Stimulated activated naive B cell treated with anti-CD40 and anti-IgM and Interleukin-4, amounts not matched to agents 10 μg/mL and 1 μg/mL and 100 μg/mL, for 72 hours (primary cell): ENCODE data around the gene IL1B.
"Not testable (repeated sequence)": the region's sequence is repeated elsewhere in the genome, so short reads cannot be mapped to it uniquely, and the experiment has no call there.

Source experiments
- ATAC-seq, 2 donors: fragments of 150-1000 bp; cut with Tn5 transposase; replicated peaks; 2 replicates each; pipeline ENCODE4 v1.10.0; 2021; ENCODE audit warnings: moderate library complexity in 1 of 2
- DNase-seq: peaks from one replicate; pipeline ENCODE4 v3.0.0; 2021
- H3K27ac Mint-ChIP-seq: one replicate; pipeline ENCODE4 v1.8.0; 2022; ENCODE audit warnings: mild to moderate bottlenecking, mixed read lengths
- H3K27me3 Mint-ChIP-seq, 2 donors: one replicate each; pipeline ENCODE4 v1.8.0; 2022; ENCODE audit warnings: mixed read lengths in 2 of 2
- H3K36me3 Mint-ChIP-seq, 2 donors: one replicate each; pipeline ENCODE4 v1.8.0; 2022; ENCODE audit warnings: mixed read lengths in 2 of 2, mild to moderate bottlenecking in 1 of 2
- H3K4me1 Mint-ChIP-seq, 2 donors: one replicate each; pipeline ENCODE4 v1.8.0; 2022; ENCODE audit warnings: mixed read lengths in 2 of 2, mild to moderate bottlenecking in 1 of 2
- H3K4me3 Mint-ChIP-seq, 2 donors: one replicate each; pipeline ENCODE4 v1.8.0; 2022; ENCODE audit warnings: mild to moderate bottlenecking in 2 of 2, mixed read lengths in 2 of 2, moderate library complexity in 1 of 2
- H3K9me3 Mint-ChIP-seq, 2 donors: one replicate each; pipeline ENCODE4 v1.8.0; 2022; ENCODE audit warnings: mixed read lengths in 2 of 2, mild to moderate bottlenecking in 1 of 2

Gene IL1B

GRCh38 chr2:112839407-112840067 is 3.0 kb upstream of the IL1B start:
- Mint-ChIP-seq H3K36me3 (no peaks in the 10 kb centered on the region), H3K4me1 (peaks cover 49 to 64% of the 10 kb centered on the region in 2 donors), H3K27me3 (no peaks in the 10 kb centered on the region), H3K9me3 (no peaks in the 10 kb centered on the region), H3K4me3 (no peak overlapping the region), H3K27ac (no peak overlapping the region)
- peak; percentile 22 to 38 for ATAC-seq
- no peak for DNase-seq

GRCh38 chr2:112836163-112836560 is 417 bp downstream of the IL1B start:
- Mint-ChIP-seq H3K27ac (peak overlapping the region; percentile 1), H3K4me3 (peak overlapping the region; percentile 30 to 60), H3K36me3 (no peaks in the 10 kb centered on the region), H3K27me3 (peaks cover 0 to 3% of the 10 kb centered on the region in 2 donors), H3K9me3 (no peaks in the 10 kb centered on the region), H3K4me1 (peaks cover 41 to 60% of the 10 kb centered on the region in 2 donors)
- DNase-seq, result no peak
- peak; percentile 63 to 66 for ATAC-seq

- no peak for DNase-seq
- Mint-ChIP-seq H3K27ac (no peak overlapping the region), H3K4me1 (peaks cover 39 to 58% of the 10 kb centered on the region in 2 donors), H3K27me3 (peaks cover 0 to 3% of the 10 kb centered on the region in 2 donors), H3K4me3 (no peak overlapping the region), H3K36me3 (no peaks in the 10 kb centered on the region), H3K9me3 (no peaks in the 10 kb centered on the region)
- ATAC-seq, result no peak
Measured at GRCh38 chr2:112835536-112836162, 930 bp downstream of the IL1B start.

- H3K9me3 Mint-ChIP-seq, result no peaks in the 10 kb centered on the region
- H3K27ac Mint-ChIP-seq, result no peak overlapping the region
- peaks cover 0 to 3% of the 10 kb centered on the region in 2 donors for H3K27me3 Mint-ChIP-seq
- peaks cover 36 to 53% of the 10 kb centered on the region in 2 donors for H3K4me1 Mint-ChIP-seq
- no peaks in the 10 kb centered on the region for H3K36me3 Mint-ChIP-seq
- ATAC-seq, result no peak
- no peak overlapping the region for H3K4me3 Mint-ChIP-seq
- DNase-seq, result no peak
Measured at GRCh38 chr2:112835061-112835501, 1.5 kb downstream of the IL1B start.

GRCh38 chr2:112834396-112835037 is 2.1 kb downstream of the IL1B start:
- no peaks in the 10 kb centered on the region for H3K9me3 Mint-ChIP-seq
- H3K36me3 Mint-ChIP-seq, result no peaks in the 10 kb centered on the region
- peaks cover 0 to 3% of the 10 kb centered on the region in 2 donors for H3K27me3 Mint-ChIP-seq
- DNase-seq (no peak), ATAC-seq (no peak)
- H3K4me3 Mint-ChIP-seq, result no peak overlapping the region
- H3K27ac Mint-ChIP-seq, result no peak overlapping the region
- peaks cover 31 to 47% of the 10 kb centered on the region in 2 donors for H3K4me1 Mint-ChIP-seq

- Mint-ChIP-seq H3K27me3 (peaks cover 3 to 5% of the 10 kb centered on the region in 2 donors), H3K36me3 (no peaks in the 10 kb centered on the region), H3K9me3 (no peaks in the 10 kb centered on the region), H3K4me3 (no peak overlapping the region), H3K4me1 (peaks cover 26 to 42% of the 10 kb centered on the region in 2 donors), H3K27ac (no peak overlapping the region)
- DNase-seq, result no peak
- no peak for ATAC-seq
Measured at GRCh38 chr2:112833976-112834375, 2.6 kb downstream of the IL1B start.

GRCh38 chr2:112833639-112833931 is 3.0 kb downstream of the IL1B start:
- H3K27ac Mint-ChIP-seq, H3K4me3 Mint-ChIP-seq, H3K36me3 Mint-ChIP-seq, ATAC-seq, H3K27me3 Mint-ChIP-seq, H3K9me3 Mint-ChIP-seq, DNase-seq: not testable (repeated sequence)
- H3K4me1 Mint-ChIP-seq, result peaks cover 22 to 38% of the 10 kb centered on the region in 2 donors

GRCh38 chr2:112832841-112833638 is 3.5 kb downstream of the IL1B start:
- no peak for DNase-seq
- H3K27ac Mint-ChIP-seq, result no peak overlapping the region
- no peak overlapping the region for H3K4me3 Mint-ChIP-seq
- peaks cover 3 to 5% of the 10 kb centered on the region in 2 donors for H3K27me3 Mint-ChIP-seq
- H3K4me1 Mint-ChIP-seq, result peaks cover 21 to 37% of the 10 kb centered on the region in 2 donors
- no peaks in the 10 kb centered on the region for H3K36me3 Mint-ChIP-seq
- H3K9me3 Mint-ChIP-seq, result no peaks in the 10 kb centered on the region
- no peak for ATAC-seq

GRCh38 chr2:112831946-112832840 is 4.4 kb downstream of the IL1B start:
- Mint-ChIP-seq H3K4me3 (no peak overlapping the region), H3K4me1 (peaks cover 21 to 31% of the 10 kb centered on the region in 2 donors), H3K36me3 (no peaks in the 10 kb centered on the region), H3K9me3 (no peaks in the 10 kb centered on the region), H3K27ac (no peak overlapping the region), H3K27me3 (peaks cover 3 to 5% of the 10 kb centered on the region in 2 donors)
- DNase-seq, result no peak
- peak; percentile 37 to 58 for ATAC-seq

- Mint-ChIP-seq H3K36me3 (no peaks in the 10 kb centered on the region), H3K27me3 (peaks cover 3 to 5% of the 10 kb centered on the region in 2 donors), H3K4me3 (no peak overlapping the region), H3K4me1 (peaks cover 15 to 24% of the 10 kb centered on the region in 2 donors), H3K27ac (peak overlapping the region; percentile 21), H3K9me3 (no peaks in the 10 kb centered on the region)
- ATAC-seq (no peak), DNase-seq (no peak)
Measured at GRCh38 chr2:112831513-112831845, 5.1 kb downstream of the IL1B start.

GRCh38 chr2:112830682-112831512 is 5.7 kb downstream of the IL1B start:
- Mint-ChIP-seq H3K4me1 (peaks cover 10 to 18% of the 10 kb centered on the region in 2 donors), H3K4me3 (no peak overlapping the region), H3K27me3 (peaks cover 3 to 5% of the 10 kb centered on the region in 2 donors), H3K27ac (no peak overlapping the region), H3K36me3 (no peaks in the 10 kb centered on the region), H3K9me3 (no peaks in the 10 kb centered on the region)
- ATAC-seq, result no peak
- DNase-seq, result no peak

GRCh38 chr2:112829961-112830681 is 6.5 kb downstream of the IL1B start:
- H3K36me3 Mint-ChIP-seq, result no peaks in the 10 kb centered on the region
- H3K4me1 Mint-ChIP-seq, result peaks cover 8 to 17% of the 10 kb centered on the region in 2 donors
- H3K27me3 Mint-ChIP-seq, result peaks cover 3 to 5% of the 10 kb centered on the region in 2 donors
- H3K27ac Mint-ChIP-seq, result no peak overlapping the region
- H3K9me3 Mint-ChIP-seq, result no peaks in the 10 kb centered on the region
- ATAC-seq (no peak), DNase-seq (no peak)
- no peak overlapping the region for H3K4me3 Mint-ChIP-seq
